Transverse colon (tissue), 4 donors: ENCODE data around the gene ITGA8. TPM values are rescaled to one million over a fixed set of nuclear protein-coding genes. Genes with fewer than 3 reads are reported as not detected.

ENCODE experiments used
- DNase-seq: peaks from one replicate; pipeline ENCODE4 v3.0.0-alpha.2; 2019
- H3K27ac ChIP-seq, 4 donors: fragments of 200-600 bp; sonication (generic); 2 replicates each; pipeline ENCODE4 v1.5.1; 2016 to 2018; ENCODE audit warnings: inconsistent platforms in 4 of 4
- H3K27me3 ChIP-seq: fragments of 200-600 bp; sonication (generic); 2 replicates; pipeline ENCODE4 v1.5.1; 2017; ENCODE audit warnings: inconsistent platforms
- H3K36me3 ChIP-seq, 4 donors: fragments of 200-600 bp; sonication (generic); 2 replicates each; pipeline ENCODE4 v1.5.1; 2017 to 2019; ENCODE audit warnings: inconsistent platforms in 4 of 4
- H3K4me1 ChIP-seq, 4 donors: fragments of 200-600 bp; sonication (generic); 2 replicates each; pipeline ENCODE4 v1.5.1; 2017 to 2020; ENCODE audit warnings: inconsistent platforms in 4 of 4
- H3K4me3 ChIP-seq, 4 donors: fragments of 200-600 bp; sonication (generic); 1 replicate in 1 of 4; 2 replicates in 3 of 4; pipeline versions ENCODE4 v1.5.1 to v1.6.1; 2017 to 2019; ENCODE audit warnings: inconsistent platforms in 4 of 4
- H3K9me3 ChIP-seq, 2 donors: fragments of 200-600 bp; sonication (generic); 2 replicates each; pipeline ENCODE4 v1.5.1; 2017 to 2019; ENCODE audit warnings: inconsistent platforms in 2 of 2
- CTCF ChIP-seq, 5 experiments: fragments of 200-600 bp in 3 of 5; fragments of 450-650 bp in 2 of 5; sonication (generic) in 3 of 5; IDR thresholded peaks; 1 replicate in 2 of 5; 2 replicates in 3 of 5; pipeline ENCODE4 v1.5.1; 2016 to 2017; ENCODE audit warnings: antibody characterized with exemption in 5 of 5, inconsistent platforms in 3 of 5, mild to moderate bottlenecking in 2 of 5, moderate library complexity in 1 of 5
- EP300 ChIP-seq: sonication (generic); formaldehyde crosslinking; IDR thresholded peaks from one replicate; pipeline ENCODE4 v1.6.1; 2017; ENCODE audit warnings: antibody characterized with exemption, low read depth
- POLR2A ChIP-seq: fragments of 450-650 bp; IDR thresholded peaks from one replicate; pipeline ENCODE4 v1.6.1; 2016; ENCODE audit warnings: antibody characterized with exemption, mild to moderate bottlenecking, moderate library complexity
- POLR2AphosphoS5 ChIP-seq, 3 donors: sonication (generic); formaldehyde crosslinking; IDR thresholded peaks; one replicate each; pipeline ENCODE4 v1.6.1; 2016; ENCODE audit warnings: antibody characterized with exemption in 3 of 3
- WGBS, 2 donors: methylation state at CpG; one replicate each; pipeline ENCODE4 v1.1.5; 2018; ENCODE audit warnings: low coverage in 1 of 2; 5-methylcytosine and 5-hydroxymethylcytosine counted together
- in situ Hi-C, 4 donors: fragments of 200-750 bp; cut with MboI; loops; one replicate each; pipeline versions ENCODE4 v1.15.0 to v1.15.1; 2017; ENCODE audit warnings: low sequenced_read_pairs in 3 of 4, low pct_ligation_motif_present in 1 of 4, low pct_unique_long_range_greater_than_20kb in 1 of 4
- intact Hi-C: fragments of 100-400 bp; cut with DNase I; formaldehyde crosslinking; loops from one replicate; pipeline ENCODE4 v1.15.1; 2023; ENCODE audit warnings: low total_unique reads
- total RNA-seq, 4 donors: library from RNA; depleted of rRNA; stranded (reverse); fragments of >200 nt; gene quantifications; one replicate each; pipeline ENCODE4 v1.1.0, GENCODE V29; 2016

The ITGA8 gene
- total RNA-seq, 4 donors from 2014 or later = 1.4 to 4.9 (median 3.3) TPM; not detected in 1

GRCh38 chr10:15526754-15527153, 193.0 kb downstream of the ITGA8 start:
- no peak for DNase-seq
- no peaks in the 10 kb centered on the region for H3K4me1 ChIP-seq
- no peak overlapping the region for H3K4me3 ChIP-seq
- no peaks in the 10 kb centered on the region for H3K36me3 ChIP-seq
- intact Hi-C loops (no loop called here), in situ Hi-C loops (no loop called here)
- no peak for TF ChIP-seq EP300
- no peak for TF ChIP-seq POLR2AphosphoS5 (IDR thresholded peaks at IDR 0.05)
- no peak for TF ChIP-seq POLR2A
- no peak for TF ChIP-seq CTCF (IDR thresholded peaks at IDR 0.05)
- H3K27ac ChIP-seq = no peak overlapping the region
- WGBS, 2 donors = 25 to 27% methylated on average over 3 of the region's 3 CpGs
- no peaks in the 10 kb centered on the region for H3K27me3 ChIP-seq
- H3K9me3 ChIP-seq = no peaks in the 10 kb centered on the region

- intact Hi-C loops = no loop called here
- Histone ChIP-seq H3K4me3 (no peak overlapping the region), H3K4me1 (no peaks in the 10 kb centered on the region), H3K27me3 (no peaks in the 10 kb centered on the region), H3K27ac (no peak overlapping the region), H3K36me3 (no peaks in the 10 kb centered on the region), H3K9me3 (no peaks in the 10 kb centered on the region)
- no peak for TF ChIP-seq CTCF (IDR thresholded peaks at IDR 0.05)
- TF ChIP-seq EP300 = no peak
- no peak for TF ChIP-seq POLR2AphosphoS5 (IDR thresholded peaks at IDR 0.05)
- no peak for TF ChIP-seq POLR2A
- in situ Hi-C loops = no loop called here
- 80 to 84% methylated on average over 10 to 11 of the region's 11 CpGs for WGBS, 2 donors
- no peak for DNase-seq
Observed at GRCh38 chr10:15521328-15521903, 198.3 kb downstream of the ITGA8 start.

GRCh38 chr10:15518250-15518649, 201.5 kb downstream of the ITGA8 start:
- intact Hi-C loops = no loop called here
- H3K4me3 ChIP-seq = no peak overlapping the region
- no peaks in the 10 kb centered on the region for H3K27me3 ChIP-seq
- H3K9me3 ChIP-seq = no peaks in the 10 kb centered on the region
- in situ Hi-C loops = no loop called here
- no peaks in the 10 kb centered on the region for H3K36me3 ChIP-seq
- no peak for DNase-seq
- no peak for TF ChIP-seq POLR2A
- TF ChIP-seq CTCF (IDR thresholded peaks at IDR 0.05) = no peak
- TF ChIP-seq EP300 = no peak
- no peak for TF ChIP-seq POLR2AphosphoS5 (IDR thresholded peaks at IDR 0.05)
- 60 to 72% methylated on average over 3 to 4 of the region's 4 CpGs for WGBS, 2 donors
- H3K27ac ChIP-seq = no peak overlapping the region
- peaks cover 0 to 7% (median 1%) of the 10 kb centered on the region in 4 donors for H3K4me1 ChIP-seq

GRCh38 chr10:15516256-15517085, 203.3 kb downstream of the ITGA8 start:
- Histone ChIP-seq H3K27me3 (no peaks in the 10 kb centered on the region), H3K9me3 (no peaks in the 10 kb centered on the region), H3K4me3 (no peak overlapping the region), H3K27ac (no peak overlapping the region), H3K36me3 (no peaks in the 10 kb centered on the region), H3K4me1 (peaks cover 0 to 7% (median 1%) of the 10 kb centered on the region in 4 donors)
- in situ Hi-C loops = no loop called here
- intact Hi-C loops = no loop called here
- no peak for TF ChIP-seq POLR2A
- TF ChIP-seq EP300 = no peak
- TF ChIP-seq POLR2AphosphoS5 (IDR thresholded peaks at IDR 0.05) = no peak
- TF ChIP-seq CTCF (IDR thresholded peaks at IDR 0.05) = no peak
- WGBS, 2 donors = 84 to 85% methylated on average over 3 to 4 of the region's 4 CpGs
- no peak for DNase-seq
